PFSK-1 (cell line): Measurements from ENCODE around the gene CROCC2.

Experiments
- FOXP2 ChIP-seq: optimal IDR thresholded peaks from 2 replicates; pipeline ENCODE3; 2011; ENCODE audit warnings: borderline replicate concordance, control low read depth, inconsistent platforms; ENCODE audit not compliant: insufficient read depth; ENCODE audit errors: extremely low read length, extremely low read depth
- POLR2AphosphoS5 ChIP-seq: IDR thresholded peaks from 2 replicates; pipeline ENCODE4 v1.6.1; 2012; ENCODE audit warnings: low read depth, mild to moderate bottlenecking, control low read depth, low read length, moderate library complexity
- SIN3A ChIP-seq: IDR thresholded peaks from 2 replicates; pipeline ENCODE4 v1.6.1; 2012; ENCODE audit warnings: mild to moderate bottlenecking, low read length, moderate library complexity, borderline replicate concordance; ENCODE audit not compliant: insufficient read depth
- TAF1 ChIP-seq: IDR thresholded peaks from 2 replicates; pipeline ENCODE4 v1.6.1; 2012; ENCODE audit warnings: low read length, control low read depth, borderline replicate concordance; ENCODE audit not compliant: insufficient read depth
- TF ChIP-seq, protein P1 (sequence below), 2 experiments: IDR thresholded peaks; 2 replicates each; pipeline versions ENCODE4 v1.6.1 to v1.8.0; 2011 to 2012; ENCODE audit warnings: low read depth in 2 of 2, low read length in 2 of 2, control low read depth in 1 of 2, inconsistent platforms in 1 of 2, mild to moderate bottlenecking in 1 of 2, moderate library complexity in 1 of 2; ENCODE audit not compliant: insufficient read depth in 1 of 2

Gene CROCC2

DNA sequence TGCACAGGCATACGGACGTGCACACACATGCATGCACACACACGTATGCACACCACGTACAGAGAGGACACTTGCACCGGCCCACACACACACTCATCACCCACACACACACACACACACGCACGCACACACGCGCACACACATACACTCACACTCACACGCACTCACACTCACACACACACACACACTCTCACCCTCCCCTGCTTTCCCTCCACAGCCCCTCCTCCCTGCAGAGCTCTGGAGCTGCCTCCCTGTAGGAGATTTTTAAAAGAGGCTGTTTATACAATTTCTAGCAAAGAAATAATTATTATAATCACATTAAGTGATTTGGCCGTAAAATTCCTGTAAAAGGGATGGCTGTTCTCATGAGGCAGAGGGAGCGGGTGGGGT, 55.8 kb downstream of the CROCC2 start:
- TF ChIP-seq FOXP2, result no peak
- TF ChIP-seq POLR2AphosphoS5, result no peak
- TF ChIP-seq, protein P1, sequence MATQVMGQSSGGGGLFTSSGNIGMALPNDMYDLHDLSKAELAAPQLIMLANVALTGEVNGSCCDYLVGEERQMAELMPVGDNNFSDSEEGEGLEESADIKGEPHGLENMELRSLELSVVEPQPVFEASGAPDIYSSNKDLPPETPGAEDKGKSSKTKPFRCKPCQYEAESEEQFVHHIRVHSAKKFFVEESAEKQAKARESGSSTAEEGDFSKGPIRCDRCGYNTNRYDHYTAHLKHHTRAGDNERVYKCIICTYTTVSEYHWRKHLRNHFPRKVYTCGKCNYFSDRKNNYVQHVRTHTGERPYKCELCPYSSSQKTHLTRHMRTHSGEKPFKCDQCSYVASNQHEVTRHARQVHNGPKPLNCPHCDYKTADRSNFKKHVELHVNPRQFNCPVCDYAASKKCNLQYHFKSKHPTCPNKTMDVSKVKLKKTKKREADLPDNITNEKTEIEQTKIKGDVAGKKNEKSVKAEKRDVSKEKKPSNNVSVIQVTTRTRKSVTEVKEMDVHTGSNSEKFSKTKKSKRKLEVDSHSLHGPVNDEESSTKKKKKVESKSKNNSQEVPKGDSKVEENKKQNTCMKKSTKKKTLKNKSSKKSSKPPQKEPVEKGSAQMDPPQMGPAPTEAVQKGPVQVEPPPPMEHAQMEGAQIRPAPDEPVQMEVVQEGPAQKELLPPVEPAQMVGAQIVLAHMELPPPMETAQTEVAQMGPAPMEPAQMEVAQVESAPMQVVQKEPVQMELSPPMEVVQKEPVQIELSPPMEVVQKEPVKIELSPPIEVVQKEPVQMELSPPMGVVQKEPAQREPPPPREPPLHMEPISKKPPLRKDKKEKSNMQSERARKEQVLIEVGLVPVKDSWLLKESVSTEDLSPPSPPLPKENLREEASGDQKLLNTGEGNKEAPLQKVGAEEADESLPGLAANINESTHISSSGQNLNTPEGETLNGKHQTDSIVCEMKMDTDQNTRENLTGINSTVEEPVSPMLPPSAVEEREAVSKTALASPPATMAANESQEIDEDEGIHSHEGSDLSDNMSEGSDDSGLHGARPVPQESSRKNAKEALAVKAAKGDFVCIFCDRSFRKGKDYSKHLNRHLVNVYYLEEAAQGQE (IDR thresholded peaks at IDR 0.05; ENCODE audit: insufficient read depth in 1 of 2, low read depth in 2 of 2, low read length in 2 of 2), result no peak
- TF ChIP-seq TAF1, result no peak
- no peak for TF ChIP-seq SIN3A

GRCh38 chr2:240962300-240963064, 56.3 kb downstream of the CROCC2 start:
- no peak for TF ChIP-seq FOXP2
- no peak for TF ChIP-seq POLR2AphosphoS5
- TF ChIP-seq, protein P1 (IDR thresholded peaks at IDR 0.05; ENCODE audit: insufficient read depth in 1 of 2, low read depth in 2 of 2, low read length in 2 of 2), result no peak
- TF ChIP-seq SIN3A, result no peak
- TF ChIP-seq TAF1, result no peak

- no peak for TF ChIP-seq SIN3A
- TF ChIP-seq, protein P1 (IDR thresholded peaks at IDR 0.05; ENCODE audit: insufficient read depth in 1 of 2, low read depth in 2 of 2, low read length in 2 of 2), result no peak
- TF ChIP-seq TAF1, result no peak
- TF ChIP-seq POLR2AphosphoS5, result no peak
- TF ChIP-seq FOXP2, result no peak
Measured at GRCh38 chr2:240963065-240963867, 57.1 kb downstream of the CROCC2 start.

DNA sequence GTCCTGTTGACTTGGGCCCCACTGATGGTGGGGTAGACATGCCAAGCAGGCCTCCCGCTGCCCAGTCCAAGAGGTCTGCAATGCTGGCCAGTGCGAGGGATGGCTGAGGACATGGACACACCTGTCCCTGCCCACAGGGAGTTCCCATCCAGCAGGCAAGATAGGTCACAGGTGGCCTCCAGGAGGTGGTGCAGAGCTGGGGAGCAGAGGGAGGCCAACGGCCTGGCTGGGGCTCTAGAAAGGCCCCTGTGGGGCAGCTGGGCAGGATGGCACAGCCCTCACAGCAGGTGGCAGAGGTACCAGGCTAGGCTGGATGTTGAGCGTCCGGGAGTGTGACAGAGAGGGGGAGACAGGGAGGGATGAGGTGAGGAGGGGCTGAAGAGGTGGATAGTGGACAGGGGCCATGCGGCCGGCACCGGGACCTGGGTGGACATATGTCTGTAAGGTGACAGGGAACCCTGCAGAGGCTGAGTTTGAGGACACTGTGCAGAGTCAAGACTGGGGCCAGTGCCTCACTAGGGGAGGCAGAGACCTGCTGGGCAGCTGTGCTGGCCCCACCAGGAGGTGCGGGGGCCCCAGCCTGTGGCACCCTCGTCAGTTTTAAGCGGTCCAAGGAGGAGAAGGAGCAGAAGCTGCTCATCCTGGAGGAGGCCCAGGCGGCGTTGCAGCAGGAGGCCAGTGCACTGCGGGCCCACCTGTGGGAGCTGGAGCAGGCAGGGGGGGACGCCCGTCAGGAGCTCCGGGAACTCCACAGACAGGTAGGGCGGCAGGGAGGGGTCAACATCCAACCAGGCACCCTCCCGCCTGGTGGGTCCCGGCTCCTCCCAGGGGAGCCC, 58.0 kb downstream of the CROCC2 start:
- TF ChIP-seq POLR2AphosphoS5 (no peak), TAF1 (no peak), SIN3A (no peak), FOXP2 (no peak)
- TF ChIP-seq, protein P1 (IDR thresholded peaks at IDR 0.05; ENCODE audit: insufficient read depth in 1 of 2, low read depth in 2 of 2, low read length in 2 of 2), result no peak
